NCI-H1105 (cell line): Measurements from ENCODE around the gene TMEM178B.

Source experiments
- DNase-seq: peaks from one replicate; lab custom pipeline; 2025; lab: John Stamatoyannopoulos, UW

The TMEM178B gene

DNA sequence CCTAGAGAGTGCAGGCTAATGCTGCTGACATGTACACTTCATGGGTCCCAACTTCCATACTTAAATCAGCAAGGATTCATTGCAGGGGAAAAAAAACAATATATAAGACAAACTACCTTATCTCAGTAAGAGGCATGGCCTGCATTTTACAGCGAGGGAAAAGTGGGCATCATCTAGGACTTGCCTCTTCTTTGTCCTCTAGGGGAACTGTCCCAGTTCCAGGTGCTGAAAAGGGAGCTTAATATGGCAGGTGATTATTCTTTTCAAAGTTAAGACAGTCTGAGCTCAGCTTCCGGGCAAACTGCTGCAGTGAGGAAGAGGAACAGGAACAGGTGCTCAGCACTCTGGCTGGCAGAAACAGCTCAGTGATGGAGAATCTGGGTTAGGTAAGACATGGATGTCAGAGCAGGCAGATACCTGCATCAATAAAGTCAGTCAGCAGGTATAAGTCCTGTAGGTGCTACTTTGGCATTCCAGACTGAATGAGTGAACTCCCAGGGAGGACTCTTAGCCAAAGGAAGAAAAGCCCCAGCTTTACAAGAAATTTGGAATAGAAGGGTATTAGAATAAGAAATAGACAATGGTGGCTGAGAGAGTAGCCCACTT lies 147.2 kb downstream of the TMEM178B start:
- no peak for DNase-seq

- DNase-seq = no peak
Observed at GRCh38 chr7:141225916-141226618, 152.2 kb downstream of the TMEM178B start.

- no peak for DNase-seq
Observed at GRCh38 chr7:141227454-141227853, 153.6 kb downstream of the TMEM178B start.

DNA sequence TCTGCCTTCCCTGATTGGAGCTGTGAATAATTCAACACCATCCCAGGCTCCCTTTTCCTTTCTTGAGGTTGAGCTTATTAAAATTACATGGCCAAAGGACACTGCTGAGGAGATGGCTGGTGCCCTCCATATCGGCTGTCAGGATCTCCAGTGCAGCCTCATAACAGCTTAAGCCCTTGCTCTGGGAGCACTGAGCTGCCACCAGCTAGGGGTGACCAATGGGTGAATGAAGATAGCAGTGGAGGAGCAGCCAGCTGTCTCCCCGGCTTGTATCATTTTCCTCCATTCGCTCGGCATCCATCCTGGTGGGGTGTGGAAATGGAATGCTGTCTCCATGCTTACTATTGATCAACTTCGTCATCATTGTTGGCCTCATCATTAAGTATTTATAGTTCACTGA lies 154.6 kb downstream of the TMEM178B start:
- DNase-seq = no peak

GRCh38 chr7:141231018-141231792 lies 157.3 kb downstream of the TMEM178B start:
- peak; percentile 6 for DNase-seq

DNA sequence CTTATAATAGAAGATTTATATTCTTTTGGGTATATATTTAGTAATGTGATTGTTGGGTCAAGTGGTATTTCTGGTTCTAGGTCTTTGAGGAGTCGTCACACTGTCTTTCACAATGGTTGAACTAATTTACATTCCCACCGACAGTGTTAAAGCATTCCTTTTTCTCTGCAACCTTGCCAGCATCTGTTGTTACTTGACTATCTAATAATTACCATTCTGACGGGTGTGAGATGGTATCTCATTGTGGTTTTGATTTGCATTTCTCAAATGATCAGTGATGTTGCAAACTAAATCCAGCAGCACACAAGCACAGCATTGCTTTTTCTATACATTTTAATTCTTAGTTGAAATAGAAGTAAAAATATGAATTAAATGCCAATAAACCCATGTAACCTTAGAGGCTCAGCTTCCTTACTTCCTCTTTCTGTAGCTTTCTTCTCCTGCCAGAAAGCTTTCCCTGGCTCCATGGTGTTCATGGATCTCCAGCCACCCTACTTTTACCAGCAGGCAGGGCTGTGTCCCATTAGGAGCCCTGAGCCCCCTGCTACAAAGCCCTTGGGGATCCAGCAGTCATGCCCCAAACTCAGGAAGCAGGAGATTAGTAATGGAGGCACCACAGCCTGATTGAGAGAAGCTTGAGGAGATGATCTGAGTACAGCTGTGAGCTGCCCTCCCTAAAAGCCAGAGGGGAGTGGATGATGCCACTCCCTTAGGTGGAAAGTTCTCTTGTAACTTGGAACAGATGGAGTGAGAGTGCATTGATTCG lies 158.6 kb downstream of the TMEM178B start:
- no peak for DNase-seq

- no peak for DNase-seq
Observed at GRCh38 chr7:141234335-141235105, 160.7 kb downstream of the TMEM178B start.

DNA sequence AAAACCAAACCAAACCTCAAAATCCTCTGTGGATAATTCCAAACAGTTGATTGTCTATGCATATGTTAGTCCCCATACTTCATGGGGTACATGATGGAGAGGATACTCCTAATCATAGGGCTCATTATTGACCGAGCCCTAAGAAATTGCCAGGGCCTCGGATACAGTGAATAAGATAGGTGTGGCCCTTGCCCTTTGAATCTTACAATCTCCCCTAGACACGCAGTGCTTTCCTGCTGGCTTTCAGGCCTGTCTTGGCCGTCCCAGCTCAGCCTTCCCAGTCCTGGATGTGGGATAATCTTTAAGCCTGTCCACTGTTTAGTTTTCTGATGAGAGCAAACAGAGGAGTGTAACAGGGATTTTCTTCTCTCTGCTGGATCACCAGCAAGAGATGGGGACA lies 161.8 kb downstream of the TMEM178B start:
- DNase-seq = no peak

DNA sequence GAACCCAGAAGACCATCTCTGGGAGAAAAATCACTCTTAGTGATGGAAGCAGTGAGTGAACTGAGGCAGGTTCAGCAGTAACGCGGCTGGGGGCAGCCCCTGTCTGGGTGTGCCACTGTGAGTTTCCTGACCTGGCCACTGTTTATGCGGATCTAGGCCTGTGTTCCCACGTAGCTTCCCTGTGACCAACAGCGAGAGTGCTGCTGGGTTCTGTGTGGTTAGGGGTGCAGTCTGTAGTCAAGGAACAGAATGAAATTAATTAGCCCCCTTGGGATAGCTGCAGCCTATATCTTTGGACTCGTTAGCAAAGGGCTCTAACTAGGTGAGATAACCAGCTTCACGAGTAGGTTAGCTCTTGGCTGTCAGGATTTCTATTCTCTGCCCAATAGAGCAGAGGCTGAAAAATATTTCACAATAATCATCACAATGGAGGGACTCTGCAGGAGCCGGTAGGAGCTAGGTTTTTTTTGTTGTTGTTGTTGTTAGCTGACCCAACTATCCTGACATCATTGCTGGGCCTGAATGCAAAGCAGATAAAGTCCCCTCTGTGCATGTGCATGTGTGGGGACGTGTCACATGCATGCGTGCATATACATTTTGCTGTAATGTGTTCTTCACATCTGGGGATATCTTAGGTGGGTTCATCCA lies 164.9 kb downstream of the TMEM178B start:
- no peak for DNase-seq

DNA sequence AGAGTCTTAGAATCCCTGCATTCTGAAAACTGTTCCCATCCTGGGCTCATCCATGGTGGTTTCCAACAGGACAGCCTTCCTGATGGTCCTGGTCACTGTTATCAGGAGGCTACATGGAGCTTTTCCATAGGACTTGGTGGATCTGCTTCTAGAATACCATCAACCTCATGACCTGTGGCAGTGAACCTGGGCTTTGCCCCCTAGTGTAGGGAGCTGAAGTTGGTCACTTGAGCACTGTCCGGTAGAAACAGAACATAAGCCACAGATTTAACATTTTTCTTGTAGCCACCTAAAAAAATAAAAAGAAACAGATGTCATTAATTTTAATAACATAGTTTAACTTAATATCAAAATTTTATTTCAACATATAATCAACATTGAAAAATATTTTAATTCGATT lies 165.8 kb downstream of the TMEM178B start:
- DNase-seq = no peak

DNA sequence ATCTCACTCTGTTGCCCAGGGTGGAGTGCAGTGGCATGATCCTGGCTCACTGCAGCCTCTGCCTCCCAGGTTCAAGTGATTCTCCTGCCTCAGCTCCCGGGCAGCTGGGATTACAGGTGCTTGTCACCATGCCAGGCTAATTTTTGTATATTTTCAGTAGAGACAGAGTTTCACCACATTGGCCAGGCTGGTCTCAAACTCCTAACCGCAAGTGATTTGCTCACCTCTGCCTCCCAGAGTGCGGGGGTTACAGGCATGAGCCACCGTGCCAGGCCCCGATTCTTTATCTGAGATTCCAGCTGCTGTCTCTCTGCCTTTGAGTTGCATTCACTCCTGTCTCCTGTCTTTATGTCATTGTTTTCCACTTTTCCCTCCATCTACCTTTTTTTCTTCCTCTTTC lies 168.7 kb downstream of the TMEM178B start:
- no peak for DNase-seq

DNA sequence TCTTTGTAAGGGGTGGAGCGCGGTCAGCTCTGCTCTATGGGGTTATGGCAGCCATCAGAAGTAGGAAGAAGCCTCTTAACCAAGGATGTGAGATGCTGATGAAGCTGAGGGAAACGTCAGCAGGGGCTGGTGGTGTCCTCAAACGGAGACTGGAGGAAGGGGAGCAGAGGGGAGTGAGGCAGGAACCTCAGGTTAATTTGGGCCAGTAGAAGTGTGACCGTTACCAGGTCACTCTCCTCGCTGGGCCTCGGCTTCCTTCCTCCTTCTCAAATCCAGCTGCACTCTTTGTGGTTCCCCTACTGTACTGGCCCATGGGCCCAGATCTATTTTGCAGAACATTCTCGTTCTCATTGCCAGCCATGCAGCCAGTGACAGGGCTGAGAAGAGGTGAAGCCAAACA lies 169.5 kb downstream of the TMEM178B start:
- DNase-seq = no peak

- no peak for DNase-seq
Observed at GRCh38 chr7:141244435-141244834, 170.6 kb downstream of the TMEM178B start.

GRCh38 chr7:141246426-141246825 lies 172.6 kb downstream of the TMEM178B start:
- DNase-seq = no peak

DNA sequence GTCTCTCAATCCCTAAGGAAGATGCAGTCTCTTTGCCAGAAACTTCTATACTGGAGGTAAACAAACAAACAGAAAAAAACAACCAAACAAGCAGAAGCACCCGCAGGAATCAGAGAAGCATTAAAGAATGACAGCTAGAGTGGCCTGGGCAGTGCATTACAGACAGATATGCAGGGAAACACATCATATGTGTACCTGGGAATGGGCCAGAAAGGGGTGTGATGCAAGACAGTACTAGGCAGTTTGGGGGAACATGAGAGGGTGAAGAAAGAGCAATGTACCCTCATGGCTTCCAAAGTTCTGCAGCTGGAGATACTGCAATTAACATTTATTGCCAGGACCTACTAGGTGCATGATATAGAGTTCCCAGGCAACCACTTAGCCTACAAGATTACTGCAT lies 177.3 kb downstream of the TMEM178B start:
- DNase-seq = no peak

DNA sequence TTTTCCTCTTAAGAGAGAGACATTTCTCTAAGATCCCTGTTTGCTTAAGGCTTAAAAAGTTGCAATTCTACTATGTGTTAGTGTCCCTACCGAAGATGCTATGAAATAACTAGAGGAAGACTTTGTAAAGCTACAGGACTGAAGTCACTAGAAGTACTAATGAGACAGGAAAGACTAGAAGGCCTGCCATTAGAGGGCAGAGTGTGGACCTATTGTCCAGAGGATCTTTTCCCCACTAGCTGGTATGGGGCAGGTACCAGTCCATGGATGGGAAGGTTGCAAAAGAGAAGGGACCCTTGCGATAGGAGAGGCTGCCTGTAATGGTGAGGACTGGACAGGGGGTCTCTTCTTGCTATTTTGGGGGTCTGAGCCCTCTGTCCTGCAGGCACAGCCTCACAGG lies 178.1 kb downstream of the TMEM178B start:
- no peak for DNase-seq

GRCh38 chr7:141257597-141257996 lies 183.7 kb downstream of the TMEM178B start:
- DNase-seq = no peak

- DNase-seq = no peak
Observed at GRCh38 chr7:141258559-141258958, 184.7 kb downstream of the TMEM178B start.

- no peak for DNase-seq
Observed at GRCh38 chr7:141262101-141263090, 188.5 kb downstream of the TMEM178B start.

DNA sequence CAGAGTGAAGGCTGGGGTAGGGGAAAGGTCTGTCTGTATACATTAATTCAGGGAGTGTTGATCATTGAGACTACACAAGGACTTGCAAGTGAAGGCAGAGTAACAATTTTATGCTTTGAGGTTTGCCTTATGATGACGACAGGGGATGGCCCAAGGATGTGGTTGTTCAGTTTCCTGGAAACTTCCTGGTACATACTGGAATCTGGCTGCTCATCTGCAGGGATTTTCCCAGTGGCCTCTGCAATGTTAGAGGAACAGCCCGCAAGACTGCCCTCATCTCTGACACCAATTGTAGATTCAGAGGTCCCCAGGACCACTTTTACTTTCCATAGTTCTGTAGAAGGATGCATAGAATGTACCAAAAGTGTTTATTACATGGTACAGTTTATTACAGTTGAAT lies 189.6 kb downstream of the TMEM178B start:
- DNase-seq = no peak
